MM.1S (cell line): ENCODE measurements around the gene MME.
"Not testable (repeated sequence)": the region's sequence is repeated elsewhere in the genome, so short reads cannot be mapped to it uniquely, and the experiment has no call there.

Experiments
- EZH2 ChIP-seq: fragments of 300-600 bp; sonication (generic); optimal IDR thresholded peaks from 2 replicates; pipeline ENCODE3; 2017; ENCODE audit warnings: low read depth, mild to moderate bottlenecking, antibody characterized with exemption, low read length, mixed read lengths
- TF ChIP-seq, protein P1 (sequence below): fragments of 300-600 bp; sonication (generic); IDR thresholded peaks from 2 replicates; pipeline ENCODE4 v1.5.1; 2016; ENCODE audit warnings: antibody characterized with exemption, low read length, mixed read lengths

DNA sequence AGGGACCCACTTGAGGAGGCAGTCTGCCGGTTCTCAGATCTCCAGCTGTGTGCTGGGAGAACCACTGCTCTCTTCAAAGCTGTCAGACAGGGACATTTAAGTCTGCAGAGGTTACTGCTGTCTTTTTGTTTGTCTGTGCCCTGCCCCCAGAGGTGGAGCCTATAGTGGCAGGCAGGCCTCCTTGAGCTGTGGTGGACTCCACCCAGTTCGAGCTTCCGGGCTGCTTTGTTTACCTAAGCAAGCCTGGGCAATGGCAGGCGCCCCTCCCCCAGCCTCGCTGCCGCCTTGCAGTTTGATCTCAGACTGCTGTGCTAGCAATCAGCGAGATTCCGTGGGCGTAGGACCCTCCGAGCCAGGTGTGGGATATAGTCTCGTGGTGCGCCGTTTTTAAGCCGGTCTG lies 44.6 kb downstream of the MME start:
- TF ChIP-seq, protein P1, sequence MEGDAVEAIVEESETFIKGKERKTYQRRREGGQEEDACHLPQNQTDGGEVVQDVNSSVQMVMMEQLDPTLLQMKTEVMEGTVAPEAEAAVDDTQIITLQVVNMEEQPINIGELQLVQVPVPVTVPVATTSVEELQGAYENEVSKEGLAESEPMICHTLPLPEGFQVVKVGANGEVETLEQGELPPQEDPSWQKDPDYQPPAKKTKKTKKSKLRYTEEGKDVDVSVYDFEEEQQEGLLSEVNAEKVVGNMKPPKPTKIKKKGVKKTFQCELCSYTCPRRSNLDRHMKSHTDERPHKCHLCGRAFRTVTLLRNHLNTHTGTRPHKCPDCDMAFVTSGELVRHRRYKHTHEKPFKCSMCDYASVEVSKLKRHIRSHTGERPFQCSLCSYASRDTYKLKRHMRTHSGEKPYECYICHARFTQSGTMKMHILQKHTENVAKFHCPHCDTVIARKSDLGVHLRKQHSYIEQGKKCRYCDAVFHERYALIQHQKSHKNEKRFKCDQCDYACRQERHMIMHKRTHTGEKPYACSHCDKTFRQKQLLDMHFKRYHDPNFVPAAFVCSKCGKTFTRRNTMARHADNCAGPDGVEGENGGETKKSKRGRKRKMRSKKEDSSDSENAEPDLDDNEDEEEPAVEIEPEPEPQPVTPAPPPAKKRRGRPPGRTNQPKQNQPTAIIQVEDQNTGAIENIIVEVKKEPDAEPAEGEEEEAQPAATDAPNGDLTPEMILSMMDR = not testable (repeated sequence)
- TF ChIP-seq EZH2 = not testable (repeated sequence)
